ENCODE measurements around the gene COPA. TPM values are rescaled to one million over a fixed set of nuclear protein-coding genes. Genes with fewer than 3 reads are reported as not detected.

The COPA gene
- total RNA-seq, 4 donors from 2014 or later = 59.0 to 103 (median 85.9) TPM

- Histone ChIP-seq H3K4me1 (peaks cover 0 to 9% of the 10 kb centered on the region in 2 donors), H3K36me3 (peaks cover 0 to 8% of the 10 kb centered on the region in 2 donors), H3K27ac (no peak overlapping the region), H3K4me3 (no peak overlapping the region), H3K27me3 (peaks cover 0 to 2% (median 0%) of the 10 kb centered on the region in 3 donors), H3K9me3 (no peaks in the 10 kb centered on the region)
- ATAC-seq = no peak
- intact Hi-C loops (cut with DNase I; ENCODE audit: low total_unique reads) = no loop called here
- no peak for DNase-seq
- in situ Hi-C loops (cut with MboI; ENCODE audit: low sequenced_read_pairs in 4 of 4) = loop anchor here in 2 of 4 donors (25.0 kb wide), 1 partner anchor 276 kb away; the partner anchor contains the start of genes IGSF8 (in 2 of the 2) and KCNJ9 (in 2 of the 2)
- TF ChIP-seq POLR2A (IDR thresholded peaks at IDR 0.05) (no peak), CTCF (IDR thresholded peaks at IDR 0.05 in 4 of 5, conservative IDR thresholded peaks at IDR 0.05 in 1 of 5) (no peak)
Measured at GRCh38 chr1:160363010-160363409, 20.0 kb upstream of the COPA start.

DNA sequence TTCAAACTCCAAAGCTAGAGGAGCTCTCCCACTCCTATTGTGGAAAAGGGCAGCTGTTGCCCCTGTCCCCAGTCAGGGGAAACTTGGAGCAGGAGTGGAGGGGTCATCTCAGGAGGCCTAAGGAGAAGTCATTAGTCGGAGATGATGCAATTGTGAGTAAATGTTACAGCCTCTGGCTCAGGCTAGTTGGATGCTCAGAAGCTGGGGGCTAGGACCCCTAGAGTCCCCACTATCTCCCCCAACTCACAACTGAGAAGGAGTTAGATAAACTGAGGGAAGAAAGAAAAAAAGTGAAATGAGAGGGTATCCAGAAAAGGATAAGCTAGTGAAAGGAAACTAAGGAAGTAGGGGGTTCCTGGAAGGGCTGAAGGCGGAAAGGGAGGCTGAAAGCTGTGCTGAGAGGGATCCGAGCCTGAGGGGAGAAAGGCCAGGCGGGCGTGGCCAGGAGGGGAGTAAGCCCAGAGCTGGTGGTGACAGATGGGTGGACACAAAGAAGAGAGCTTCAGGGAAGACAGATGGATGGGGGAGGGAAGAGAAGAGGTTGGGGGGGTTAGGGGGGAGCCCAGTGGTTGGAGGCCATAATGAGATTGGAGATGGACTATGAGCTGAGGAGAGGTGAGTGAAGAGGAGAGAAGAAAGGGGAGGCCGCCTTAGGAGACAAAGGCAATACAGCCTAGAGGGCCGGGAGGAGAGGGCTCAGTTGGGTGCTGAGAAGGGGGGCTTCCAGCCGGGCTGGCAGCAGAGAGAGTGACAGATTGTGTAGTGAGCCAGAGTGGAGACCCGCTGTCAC is 19.3 kb upstream of the COPA start:
- H3K9me3 ChIP-seq = no peaks in the 10 kb centered on the region
- peaks cover 0 to 1% (median 0%) of the 10 kb centered on the region in 3 donors for H3K27me3 ChIP-seq
- no peak for TF ChIP-seq CTCF (IDR thresholded peaks at IDR 0.05 in 4 of 5, conservative IDR thresholded peaks at IDR 0.05 in 1 of 5)
- TF ChIP-seq POLR2A (IDR thresholded peaks at IDR 0.05) = no peak
- no peak for DNase-seq
- H3K4me3 ChIP-seq = no peak overlapping the region
- H3K4me1 ChIP-seq = peaks cover 0 to 9% of the 10 kb centered on the region in 2 donors
- intact Hi-C loops (cut with DNase I; ENCODE audit: low total_unique reads) (no loop called here), in situ Hi-C loops (cut with MboI; ENCODE audit: low sequenced_read_pairs in 4 of 4) (loop anchor here in 2 of 4 donors (25.0 kb wide), 1 partner anchor 275 kb away; the partner anchor contains the start of genes IGSF8 (in 2 of the 2) and KCNJ9 (in 2 of the 2))
- H3K36me3 ChIP-seq = peaks cover 0 to 15% of the 10 kb centered on the region in 2 donors
- ATAC-seq = no peak
- H3K27ac ChIP-seq = no peak overlapping the region

DNA sequence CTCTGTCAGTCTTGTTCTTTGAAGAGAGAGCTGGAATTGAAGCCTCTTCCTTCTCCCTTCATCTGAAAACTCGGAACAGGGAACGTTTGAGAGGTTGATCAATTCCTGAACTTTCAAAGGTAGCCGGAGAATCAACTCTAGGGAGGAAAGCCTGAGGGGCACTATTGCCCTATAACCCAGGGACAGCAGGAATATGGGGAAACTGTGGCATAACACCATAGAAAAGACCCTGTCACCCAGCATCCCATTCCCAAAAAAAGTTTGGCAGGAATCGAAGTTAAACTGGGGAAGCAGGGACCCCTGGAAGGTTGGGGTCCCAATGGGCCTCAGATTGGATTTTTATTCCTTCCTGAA is 18.7 kb upstream of the COPA start:
- ATAC-seq = no peak
- no peak for TF ChIP-seq POLR2A (IDR thresholded peaks at IDR 0.05)
- TF ChIP-seq CTCF (IDR thresholded peaks at IDR 0.05 in 4 of 5, conservative IDR thresholded peaks at IDR 0.05 in 1 of 5) = no peak
- no peak for DNase-seq
- Histone ChIP-seq H3K27me3 (no peaks in the 10 kb centered on the region), H3K36me3 (peaks cover 0 to 21% of the 10 kb centered on the region in 2 donors), H3K4me1 (peaks cover 0 to 9% of the 10 kb centered on the region in 2 donors), H3K9me3 (no peaks in the 10 kb centered on the region), H3K27ac (no peak overlapping the region), H3K4me3 (no peak overlapping the region)
- intact Hi-C loops (cut with DNase I; ENCODE audit: low total_unique reads) = no loop called here
- in situ Hi-C loops (cut with MboI; ENCODE audit: low sequenced_read_pairs in 4 of 4) = loop anchor here in 2 of 4 donors (25.0 kb wide), 1 partner anchor 274 kb away; the partner anchor contains the start of genes IGSF8 (in 2 of the 2) and KCNJ9 (in 2 of the 2)

DNA sequence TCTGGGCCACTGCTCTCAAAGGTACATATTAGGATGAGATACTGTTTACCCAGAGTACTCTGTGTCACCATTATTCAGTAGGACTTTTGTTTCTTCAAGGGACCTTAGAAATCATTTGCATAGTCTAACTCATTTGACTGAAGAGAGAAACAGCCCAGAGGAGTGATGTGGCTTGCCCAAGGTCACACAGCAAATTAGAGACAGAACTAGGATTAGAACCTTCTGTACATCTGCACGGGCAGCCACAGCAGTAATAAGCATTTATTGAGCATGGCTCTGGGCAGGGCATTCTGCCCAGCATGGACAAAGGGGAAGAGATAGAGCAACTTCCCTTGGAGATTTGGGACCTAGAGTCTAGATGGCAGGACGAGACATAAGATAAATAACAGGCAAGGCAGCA is 18.1 kb upstream of the COPA start:
- H3K4me3 ChIP-seq = no peak overlapping the region
- H3K36me3 ChIP-seq = peaks cover 0 to 27% of the 10 kb centered on the region in 2 donors
- intact Hi-C loops (cut with DNase I; ENCODE audit: low total_unique reads) = no loop called here
- H3K27me3 ChIP-seq = no peaks in the 10 kb centered on the region
- no peaks in the 10 kb centered on the region for H3K9me3 ChIP-seq
- peaks cover 0 to 9% of the 10 kb centered on the region in 2 donors for H3K4me1 ChIP-seq
- H3K27ac ChIP-seq = no peak overlapping the region
- TF ChIP-seq CTCF (IDR thresholded peaks at IDR 0.05 in 4 of 5, conservative IDR thresholded peaks at IDR 0.05 in 1 of 5) (no peak), POLR2A (IDR thresholded peaks at IDR 0.05) (no peak)
- DNase-seq (no peak), ATAC-seq (no peak)
- in situ Hi-C loops (cut with MboI; ENCODE audit: low sequenced_read_pairs in 4 of 4) = loop anchor here in 2 of 4 donors (25.0 kb wide), 1 partner anchor 274 kb away; the partner anchor contains the start of genes IGSF8 (in 2 of the 2) and KCNJ9 (in 2 of the 2)

Measured in gastrocnemius medialis (tissue), 4 donors.